HEK293 (cell line): ENCODE results near the gene GOLGA6L7.
"Not testable (repeated sequence)": the region's sequence is repeated elsewhere in the genome, so short reads cannot be mapped to it uniquely, and the experiment has no call there.

Experiments
- CTCF ChIA-PET: fragments of 350-600 bp; formaldehyde crosslinking; extraction: SDS; loops from one replicate; lab custom pipeline; 2021; ENCODE audit warnings: antibody characterized with exemption; lab: Yijun Ruan, JAX
- POLR2A ChIA-PET: fragments of 300-600 bp; formaldehyde crosslinking; extraction: SDS; loops from one replicate; lab custom pipeline; 2020; ENCODE audit warnings: antibody characterized with exemption, inconsistent platforms; lab: Yijun Ruan, JAX
- H3K27ac ChIP-seq: fragments of 200-500 bp; sonication (Bioruptor generic); 2 replicates; pipeline ENCODE4 v1.5.1; 2014; ENCODE audit warnings: low read depth, low read length, control low read depth, inconsistent platforms; ENCODE audit errors: extremely low read depth
- H3K36me3 ChIP-seq, 2 experiments: fragments of 200-500 bp in 1 of 2; sonication (Bioruptor generic) in 1 of 2; 1 replicate in 1 of 2; 2 replicates in 1 of 2; pipeline ENCODE4 v1.5.1; 2014 to 2017; ENCODE audit warnings: inconsistent platforms in 2 of 2, low read length in 2 of 2; ENCODE audit not compliant: control insufficient read depth in 2 of 2, insufficient read depth in 1 of 2
- H3K4me1 ChIP-seq: fragments of 200-500 bp; sonication (Bioruptor generic); 2 replicates; pipeline ENCODE4 v1.5.1; 2014; ENCODE audit warnings: mild to moderate bottlenecking, low read length, inconsistent platforms; ENCODE audit not compliant: control insufficient read depth, insufficient read depth
- H3K4me3 ChIP-seq: 2 replicates; pipeline ENCODE4 v1.5.1; 2011; ENCODE audit warnings: low read depth, mild to moderate bottlenecking, control low read depth, low read length, moderate library complexity
- H3K9me3 ChIP-seq: fragments of 200-500 bp; sonication (Bioruptor generic); 2 replicates; pipeline ENCODE4 v1.5.1; 2014; ENCODE audit warnings: low read depth, low read length, inconsistent platforms; ENCODE audit not compliant: control insufficient read depth, insufficient read depth
- GLI4 ChIP-seq: fragments of 450-650 bp; formaldehyde crosslinking; IDR thresholded peaks from 2 replicates; pipeline ENCODE4 v1.5.1; 2016; ENCODE audit warnings: missing biosample characterization, missing genetic modification characterization
- KLF8 ChIP-seq: fragments of 450-650 bp; formaldehyde crosslinking; IDR thresholded peaks from 2 replicates; pipeline ENCODE4 v1.5.1; 2016; ENCODE audit warnings: missing biosample characterization, missing genetic modification characterization
- RBAK ChIP-seq: fragments of 450-650 bp; formaldehyde crosslinking; IDR thresholded peaks from 2 replicates; pipeline ENCODE4 v1.5.1; 2016; ENCODE audit warnings: missing biosample characterization, missing genetic modification characterization
- SP7 ChIP-seq: fragments of 450-650 bp; formaldehyde crosslinking; IDR thresholded peaks from 2 replicates; pipeline ENCODE4 v1.5.1; 2016; ENCODE audit warnings: missing biosample characterization, missing genetic modification characterization
- ZBTB21 ChIP-seq: fragments of 450-650 bp; formaldehyde crosslinking; IDR thresholded peaks from 2 replicates; pipeline ENCODE4 v1.5.1; 2017; ENCODE audit warnings: missing biosample characterization, missing genetic modification characterization
- ZNF10 ChIP-seq: fragments of 450-650 bp; formaldehyde crosslinking; IDR thresholded peaks from 2 replicates; pipeline ENCODE4 v1.5.1; 2017; ENCODE audit warnings: missing biosample characterization, missing genetic modification characterization
- ZNF24 ChIP-seq: fragments of 450-650 bp; formaldehyde crosslinking; IDR thresholded peaks from 2 replicates; pipeline ENCODE4 v1.5.1; 2016; ENCODE audit warnings: missing biosample characterization, missing genetic modification characterization
- ZNF311 ChIP-seq: fragments of 450-650 bp; formaldehyde crosslinking; IDR thresholded peaks from 2 replicates; pipeline ENCODE4 v1.5.1; 2017; ENCODE audit warnings: missing biosample characterization, missing genetic modification characterization, borderline replicate concordance
- ZNF341 ChIP-seq: fragments of 450-650 bp; formaldehyde crosslinking; IDR thresholded peaks from 2 replicates; pipeline ENCODE4; 2016; ENCODE audit warnings: low read depth, missing biosample characterization, missing genetic modification characterization
- ZNF501 ChIP-seq: fragments of 450-650 bp; formaldehyde crosslinking; IDR thresholded peaks from 2 replicates; pipeline ENCODE4 v1.5.1; 2016; ENCODE audit warnings: missing biosample characterization, missing genetic modification characterization
- ZNF571 ChIP-seq: fragments of 450-650 bp; formaldehyde crosslinking; IDR thresholded peaks from 2 replicates; pipeline ENCODE4 v1.5.0; 2017; ENCODE audit warnings: missing biosample characterization, missing genetic modification characterization
- ZNF585B ChIP-seq: fragments of 450-650 bp; formaldehyde crosslinking; IDR thresholded peaks from 2 replicates; pipeline ENCODE4 v1.5.1; 2016; ENCODE audit warnings: missing biosample characterization, missing genetic modification characterization
- ZNF610 ChIP-seq: fragments of 450-650 bp; formaldehyde crosslinking; IDR thresholded peaks from 2 replicates; pipeline ENCODE4 v1.5.1; 2016; ENCODE audit warnings: missing biosample characterization, missing genetic modification characterization, borderline replicate concordance
- ZSCAN16 ChIP-seq: fragments of 450-650 bp; formaldehyde crosslinking; IDR thresholded peaks from 2 replicates; pipeline ENCODE4 v1.5.1; 2016; ENCODE audit warnings: missing biosample characterization, missing genetic modification characterization
- TF ChIP-seq, protein P1 (sequence below): fragments of 450-650 bp; formaldehyde crosslinking; IDR thresholded peaks from 2 replicates; pipeline ENCODE4 v1.5.1; 2017; ENCODE audit warnings: missing biosample characterization, missing genetic modification characterization
- TF ChIP-seq, protein P2 (sequence below): fragments of 450-650 bp; formaldehyde crosslinking; IDR thresholded peaks from 2 replicates; pipeline ENCODE4 v1.5.1; 2017; ENCODE audit warnings: missing biosample characterization, missing genetic modification characterization
- TF ChIP-seq, protein P3 (sequence below): fragments of 450-650 bp; formaldehyde crosslinking; IDR thresholded peaks from 2 replicates; pipeline ENCODE4 v1.5.1; 2016; ENCODE audit warnings: missing biosample characterization, missing genetic modification characterization
- TF ChIP-seq, protein P4 (sequence below): fragments of 450-650 bp; formaldehyde crosslinking; IDR thresholded peaks from 2 replicates; pipeline ENCODE4 v1.5.1; 2016; ENCODE audit warnings: missing biosample characterization, missing genetic modification characterization
- TF ChIP-seq, protein P5 (sequence below): fragments of 450-650 bp; formaldehyde crosslinking; IDR thresholded peaks from 2 replicates; pipeline ENCODE4 v1.5.1; 2017; ENCODE audit warnings: missing biosample characterization, missing genetic modification characterization

Gene GOLGA6L7, protein sequence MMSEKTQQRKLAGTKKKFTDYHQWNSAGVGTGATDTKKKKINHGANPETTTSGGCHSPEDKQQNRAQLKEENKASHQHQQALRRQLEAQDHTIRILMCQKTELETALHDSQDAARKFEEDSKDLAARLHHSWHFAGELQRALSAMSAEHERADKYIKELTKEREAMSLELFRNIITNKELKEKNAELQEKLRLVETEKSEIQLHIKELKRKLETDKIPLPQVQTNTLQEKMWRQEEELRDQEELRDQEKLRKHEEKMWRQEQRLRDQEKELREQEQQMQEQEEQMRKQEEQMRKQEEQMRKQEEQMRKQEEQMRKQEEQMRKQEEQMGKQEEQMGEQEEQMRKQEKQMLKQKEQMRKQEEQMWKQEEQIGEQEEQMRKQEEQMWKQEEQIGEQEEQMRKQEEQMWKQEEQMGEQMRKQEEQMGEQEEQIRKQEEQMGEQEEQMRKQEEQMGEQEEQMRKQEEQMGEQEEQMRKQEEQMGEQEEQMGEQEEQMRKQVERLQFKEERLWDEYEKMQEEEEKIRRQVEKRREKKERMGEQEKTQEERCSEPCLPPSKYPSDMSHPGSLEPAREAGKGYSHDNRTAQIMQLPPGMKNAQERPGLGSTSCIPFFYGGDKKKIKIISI

DNA sequence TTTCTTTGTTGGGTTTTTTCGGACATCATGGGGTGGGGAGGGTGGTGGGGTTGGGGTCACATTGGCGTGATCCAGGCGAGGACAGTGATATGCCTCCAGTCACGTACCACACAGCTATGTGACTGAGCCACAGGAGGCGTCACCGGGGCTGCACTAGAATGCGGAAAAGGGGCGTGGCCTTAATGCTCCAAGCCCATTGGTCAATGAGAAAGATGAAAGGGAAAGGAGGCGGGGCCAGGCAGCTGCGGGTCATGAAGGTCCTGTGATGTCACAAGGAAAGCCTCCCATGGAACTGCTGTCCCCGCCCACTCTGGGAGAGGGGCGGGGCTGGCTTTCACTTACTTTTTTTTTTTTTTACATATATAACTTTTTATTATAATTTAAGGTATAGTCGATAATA is at the start of gene GOLGA6L7:
Gene GOLGA6L7, minus strand, starts transcription at position 124 of the 400 bp plus-strand sequence. Its CDS starts 95 bp downstream, at position 29.
- CTCF ChIA-PET, H3K4me3 ChIP-seq, H3K4me1 ChIP-seq, H3K9me3 ChIP-seq, H3K27ac ChIP-seq, POLR2A ChIA-PET, H3K36me3 ChIP-seq: not testable (repeated sequence)

DNA sequence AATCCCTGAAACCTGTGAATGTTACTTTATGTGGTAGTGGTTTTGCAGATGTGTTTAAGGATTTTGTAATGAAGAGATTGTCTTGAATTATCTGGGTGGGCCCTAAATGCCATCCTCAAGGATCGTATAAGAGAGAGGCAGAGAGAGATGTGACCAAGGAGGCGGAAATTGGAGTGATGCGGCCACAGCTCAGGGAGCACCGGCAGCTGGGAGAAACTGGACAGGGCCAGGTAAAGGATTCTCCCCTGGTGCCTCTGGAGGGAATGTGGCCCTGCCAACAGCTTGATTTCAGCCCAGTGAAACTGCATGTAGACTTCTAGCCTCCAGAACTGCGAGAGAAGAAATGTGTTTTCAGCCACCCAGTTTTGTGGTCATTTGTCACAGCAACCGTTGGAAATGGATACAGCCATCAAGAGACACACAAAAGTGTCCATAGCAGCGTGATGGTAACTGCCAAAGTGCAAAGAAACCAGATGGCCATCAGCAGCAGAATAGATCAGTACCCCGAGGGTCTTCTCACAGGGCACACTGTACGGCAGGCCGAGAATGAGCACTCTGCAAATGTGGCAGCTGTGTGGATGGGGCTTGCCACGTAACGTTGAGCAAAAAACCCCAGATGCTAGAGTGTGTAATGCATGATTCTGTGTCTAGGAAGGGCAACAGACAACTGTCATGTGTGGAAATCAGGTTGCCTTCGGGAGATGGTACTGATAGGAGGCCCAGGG is 49.6 kb upstream of the GOLGA6L7 start:
- POLR2A ChIA-PET, result no interaction called here
- no peaks in the 10 kb centered on the region for H3K4me1 ChIP-seq
- no peak overlapping the region for H3K27ac ChIP-seq
- CTCF ChIA-PET, result no interaction called here
- H3K36me3 ChIP-seq, result no peaks in the 10 kb centered on the region
- H3K4me3 ChIP-seq, result no peak overlapping the region
- TF ChIP-seq ZNF571 (no peak), ZNF610 (tag by site-specific recombination) (no peak), ZNF341 (tag by site-specific recombination) (no peak)
- TF ChIP-seq, protein P1, sequence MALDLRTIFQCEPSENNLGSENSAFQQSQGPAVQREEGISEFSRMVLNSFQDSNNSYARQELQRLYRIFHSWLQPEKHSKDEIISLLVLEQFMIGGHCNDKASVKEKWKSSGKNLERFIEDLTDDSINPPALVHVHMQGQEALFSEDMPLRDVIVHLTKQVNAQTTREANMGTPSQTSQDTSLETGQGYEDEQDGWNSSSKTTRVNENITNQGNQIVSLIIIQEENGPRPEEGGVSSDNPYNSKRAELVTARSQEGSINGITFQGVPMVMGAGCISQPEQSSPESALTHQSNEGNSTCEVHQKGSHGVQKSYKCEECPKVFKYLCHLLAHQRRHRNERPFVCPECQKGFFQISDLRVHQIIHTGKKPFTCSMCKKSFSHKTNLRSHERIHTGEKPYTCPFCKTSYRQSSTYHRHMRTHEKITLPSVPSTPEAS, result no peak
- TF ChIP-seq, protein P2, sequence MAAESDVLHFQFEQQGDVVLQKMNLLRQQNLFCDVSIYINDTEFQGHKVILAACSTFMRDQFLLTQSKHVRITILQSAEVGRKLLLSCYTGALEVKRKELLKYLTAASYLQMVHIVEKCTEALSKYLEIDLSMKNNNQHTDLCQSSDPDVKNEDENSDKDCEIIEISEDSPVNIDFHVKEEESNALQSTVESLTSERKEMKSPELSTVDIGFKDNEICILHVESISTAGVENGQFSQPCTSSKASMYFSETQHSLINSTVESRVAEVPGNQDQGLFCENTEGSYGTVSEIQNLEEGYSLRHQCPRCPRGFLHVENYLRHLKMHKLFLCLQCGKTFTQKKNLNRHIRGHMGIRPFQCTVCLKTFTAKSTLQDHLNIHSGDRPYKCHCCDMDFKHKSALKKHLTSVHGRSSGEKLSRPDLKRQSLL, result no peak
- no peaks in the 10 kb centered on the region for H3K9me3 ChIP-seq

DNA sequence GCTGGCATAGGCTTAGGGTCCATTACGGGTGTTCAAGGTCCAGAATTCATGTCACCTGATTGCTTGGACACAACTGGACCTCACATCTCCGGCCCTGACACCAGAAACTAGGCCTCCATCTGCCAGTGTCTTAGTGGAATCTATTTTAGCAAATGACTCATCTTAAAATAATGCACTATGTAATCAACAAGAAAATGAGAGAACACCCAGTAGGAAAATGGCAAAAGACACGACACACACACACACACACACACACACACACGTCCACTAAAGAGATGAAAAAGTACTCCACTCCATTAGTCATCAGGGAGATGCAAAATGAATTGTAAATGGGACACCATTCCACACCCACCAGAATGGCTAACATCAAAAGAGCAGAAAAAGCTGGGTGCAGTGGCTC is 48.5 kb upstream of the GOLGA6L7 start:
- Histone ChIP-seq H3K4me3 (no peak overlapping the region), H3K36me3 (no peaks in the 10 kb centered on the region), H3K9me3 (no peaks in the 10 kb centered on the region), H3K4me1 (no peaks in the 10 kb centered on the region), H3K27ac (no peak overlapping the region)
- POLR2A ChIA-PET, result no interaction called here
- CTCF ChIA-PET, result interaction anchor here (0.7 kb wide), 1 partner anchor 58 kb away, joined by 6 read pairs; no protein-coding TSS in a partner anchor
- no peak for TF ChIP-seq ZBTB21 (tag by site-specific recombination)
- TF ChIP-seq SP7, result peak; percentile 81
- no peak for TF ChIP-seq ZNF10 (tag by site-specific recombination)
- TF ChIP-seq, protein P3, sequence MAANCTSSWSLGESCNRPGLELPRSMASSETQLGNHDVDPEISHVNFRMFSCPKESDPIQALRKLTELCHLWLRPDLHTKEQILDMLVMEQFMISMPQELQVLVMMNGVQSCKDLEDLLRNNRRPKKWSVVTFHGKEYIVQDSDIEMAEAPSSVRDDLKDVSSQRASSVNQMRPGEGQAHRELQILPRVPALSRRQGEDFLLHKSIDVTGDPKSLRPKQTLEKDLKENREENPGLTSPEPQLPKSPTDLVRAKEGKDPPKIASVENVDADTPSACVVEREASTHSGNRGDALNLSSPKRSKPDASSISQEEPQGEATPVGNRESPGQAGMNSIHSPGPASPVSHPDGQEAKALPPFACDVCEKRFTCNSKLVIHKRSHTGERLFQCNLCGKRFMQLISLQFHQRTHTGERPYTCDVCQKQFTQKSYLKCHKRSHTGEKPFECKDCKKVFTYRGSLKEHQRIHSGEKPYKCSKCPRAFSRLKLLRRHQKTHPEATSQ (tag by site-specific recombination), result no peak
- 0 out of 2 replicates have a peak, but pooled peaks have one; percentile 44 for TF ChIP-seq ZNF501 (tag by site-specific recombination)
- TF ChIP-seq ZNF24 (tag by site-specific recombination), result 0 out of 2 replicates have a peak, but pooled peaks have one; percentile 35
- TF ChIP-seq ZNF585B (tag by site-specific recombination), result no peak
- peak; percentile 72; the same call in 1 of the 2 replicates for TF ChIP-seq RBAK
- TF ChIP-seq ZNF341 (tag by site-specific recombination), result no peak
- TF ChIP-seq, protein P4, sequence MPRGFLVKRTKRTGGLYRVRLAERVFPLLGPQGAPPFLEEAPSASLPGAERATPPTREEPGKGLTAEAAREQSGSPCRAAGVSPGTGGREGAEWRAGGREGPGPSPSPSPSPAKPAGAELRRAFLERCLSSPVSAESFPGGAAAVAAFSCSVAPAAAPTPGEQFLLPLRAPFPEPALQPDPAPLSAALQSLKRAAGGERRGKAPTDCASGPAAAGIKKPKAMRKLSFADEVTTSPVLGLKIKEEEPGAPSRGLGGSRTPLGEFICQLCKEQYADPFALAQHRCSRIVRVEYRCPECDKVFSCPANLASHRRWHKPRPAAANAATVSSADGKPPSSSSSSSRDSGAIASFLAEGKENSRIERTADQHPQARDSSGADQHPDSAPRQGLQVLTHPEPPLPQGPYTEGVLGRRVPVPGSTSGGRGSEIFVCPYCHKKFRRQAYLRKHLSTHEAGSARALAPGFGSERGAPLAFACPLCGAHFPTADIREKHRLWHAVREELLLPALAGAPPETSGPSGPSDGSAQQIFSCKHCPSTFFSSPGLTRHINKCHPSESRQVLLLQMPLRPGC, result peak; percentile 54; the same call in 1 of the 2 replicates
- TF ChIP-seq ZSCAN16 (tag by site-specific recombination), result no peak
- 0 out of 2 replicates have a peak, but pooled peaks have one; percentile 28 for TF ChIP-seq GLI4 (tag by site-specific recombination)
- TF ChIP-seq, protein P5, sequence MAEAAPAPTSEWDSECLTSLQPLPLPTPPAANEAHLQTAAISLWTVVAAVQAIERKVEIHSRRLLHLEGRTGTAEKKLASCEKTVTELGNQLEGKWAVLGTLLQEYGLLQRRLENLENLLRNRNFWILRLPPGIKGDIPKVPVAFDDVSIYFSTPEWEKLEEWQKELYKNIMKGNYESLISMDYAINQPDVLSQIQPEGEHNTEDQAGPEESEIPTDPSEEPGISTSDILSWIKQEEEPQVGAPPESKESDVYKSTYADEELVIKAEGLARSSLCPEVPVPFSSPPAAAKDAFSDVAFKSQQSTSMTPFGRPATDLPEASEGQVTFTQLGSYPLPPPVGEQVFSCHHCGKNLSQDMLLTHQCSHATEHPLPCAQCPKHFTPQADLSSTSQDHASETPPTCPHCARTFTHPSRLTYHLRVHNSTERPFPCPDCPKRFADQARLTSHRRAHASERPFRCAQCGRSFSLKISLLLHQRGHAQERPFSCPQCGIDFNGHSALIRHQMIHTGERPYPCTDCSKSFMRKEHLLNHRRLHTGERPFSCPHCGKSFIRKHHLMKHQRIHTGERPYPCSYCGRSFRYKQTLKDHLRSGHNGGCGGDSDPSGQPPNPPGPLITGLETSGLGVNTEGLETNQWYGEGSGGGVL, result peak; percentile 58
- no peak for TF ChIP-seq ZNF311 (tag by site-specific recombination)
- TF ChIP-seq KLF8, result peak; percentile 70; the same call in 1 of the 2 replicates
